ENCODE data around the gene WRAP73. TPM values are rescaled to one million over a fixed set of nuclear protein-coding genes. Genes with fewer than 3 reads are reported as not detected.

WRAP73 gene
- 15.6 and 17.7 TPM in 2 replicates for total RNA-seq

GRCh38 chr1:3649342-3650247, at the start of gene WRAP73:
Gene WRAP73, minus strand, starts transcription at chr1:3650103. Its CDS starts 104 bp downstream, at chr1:3649999.

GRCh38 chr1:3651930-3652547, 2.1 kb upstream of the WRAP73 start, which contains the start of gene TP73:
Gene TP73, plus strand, starts transcription at chr1:3652516. Its CDS starts 29,850 bp downstream, at chr1:3682366.

GRCh38 chr1:3624200-3625136, 25.4 kb downstream of the WRAP73 start, which contains the start of gene TPRG1L:
Gene TPRG1L, plus strand, starts transcription at chr1:3625015. Its CDS starts 58 bp downstream, at chr1:3625073.

GRCh38 chr1:3611170-3612019, 38.5 kb downstream of the WRAP73 start, which contains the start of gene MEGF6:
Gene MEGF6, minus strand, starts transcription at chr1:3611508. Its CDS starts 240 bp downstream, at chr1:3611268.

Other genes starting within 250 kb of the WRAP73 start
- 0.27 and 1.0 TPM in 2 replicates for gene ARHGEF16, start 195.4 kb downstream of the WRAP73 start, total RNA-seq
- gene MEGF6, start 38.6 kb downstream of the WRAP73 start, total RNA-seq, result 13.4 and 24.7 TPM in 2 replicates
- gene TPRG1L, start 25.1 kb downstream of the WRAP73 start, total RNA-seq, result 31.2 and 31.9 TPM in 2 replicates
- 0.07 and 0.13 TPM in 2 replicates for gene TP73, start 2.4 kb upstream of the WRAP73 start, total RNA-seq
- not detected in 2 replicates for gene CCDC27, start 102.3 kb upstream of the WRAP73 start, total RNA-seq
- gene SMIM1, start 122.6 kb upstream of the WRAP73 start, total RNA-seq, result 0.66 and 1.7 TPM in 2 replicates
- 30.1 and 35.0 TPM in 2 replicates for gene LRRC47, start 146.4 kb upstream of the WRAP73 start, total RNA-seq
- 33.6 and 41.5 TPM in 2 replicates for gene CEP104, start 207.1 kb upstream of the WRAP73 start, total RNA-seq
- gene DFFB, start 207.4 kb upstream of the WRAP73 start, total RNA-seq, result 8.1 and 12.3 TPM in 2 replicates